ENCODE results near the gene GRIA4.
A peak's percentile ranks its signal among the peaks of the same experiment; 100 is the strongest.

GRIA4 gene

GRCh38 chr11:105834461-105834860 lies 224.6 kb downstream of the GRIA4 start:
- no peak for TF ChIP-seq CTCF (IDR thresholded peaks at IDR 0.05; ENCODE audit: low read depth, low read length, missing control alignments)
- no peak for DNase-seq
- Histone ChIP-seq H3K36me3 (replicated peaks) (no peaks in the 10 kb centered on the region), H3K27ac (no peak overlapping the region), H3K27me3 (replicated peaks) (no peaks in the 10 kb centered on the region), H3K4me3 (ENCODE audit: low read depth, low read length) (no peak overlapping the region)
- in situ Hi-C loops (cut with HindIII; ENCODE audit: low pct_ligation_motif_present, low sequenced_read_pairs), result no loop called here

GRCh38 chr11:105838668-105839384 lies 229.0 kb downstream of the GRIA4 start:
- Histone ChIP-seq H3K27ac (no peak overlapping the region), H3K4me3 (ENCODE audit: low read depth, low read length) (no peak overlapping the region), H3K27me3 (replicated peaks) (no peaks in the 10 kb centered on the region), H3K36me3 (replicated peaks) (no peaks in the 10 kb centered on the region)
- in situ Hi-C loops (cut with HindIII; ENCODE audit: low pct_ligation_motif_present, low sequenced_read_pairs), result no loop called here
- no peak for TF ChIP-seq CTCF (IDR thresholded peaks at IDR 0.05; ENCODE audit: low read depth, low read length, missing control alignments)
- DNase-seq, result peak; percentile 70

GRCh38 chr11:105840391-105840790 lies 230.5 kb downstream of the GRIA4 start:
- no peak for TF ChIP-seq CTCF (IDR thresholded peaks at IDR 0.05; ENCODE audit: low read depth, low read length, missing control alignments)
- Histone ChIP-seq H3K4me3 (ENCODE audit: low read depth, low read length) (no peak overlapping the region), H3K27me3 (replicated peaks) (no peaks in the 10 kb centered on the region), H3K27ac (no peak overlapping the region), H3K36me3 (replicated peaks) (no peaks in the 10 kb centered on the region)
- DNase-seq, result peak; percentile 14
- in situ Hi-C loops (cut with HindIII; ENCODE audit: low pct_ligation_motif_present, low sequenced_read_pairs), result no loop called here

GRCh38 chr11:105852403-105852802 lies 242.5 kb downstream of the GRIA4 start:
- in situ Hi-C loops (cut with HindIII; ENCODE audit: low pct_ligation_motif_present, low sequenced_read_pairs), result no loop called here
- H3K36me3 ChIP-seq (replicated peaks), result no peaks in the 10 kb centered on the region
- no peak overlapping the region for H3K27ac ChIP-seq
- no peak overlapping the region for H3K4me3 ChIP-seq (ENCODE audit: low read depth, low read length)
- no peak for DNase-seq
- no peaks in the 10 kb centered on the region for H3K27me3 ChIP-seq (replicated peaks)
- TF ChIP-seq CTCF (IDR thresholded peaks at IDR 0.05; ENCODE audit: low read depth, low read length, missing control alignments), result no peak

- H3K4me3 ChIP-seq (ENCODE audit: low read depth, low read length), result no peak overlapping the region
- TF ChIP-seq CTCF (IDR thresholded peaks at IDR 0.05; ENCODE audit: low read depth, low read length, missing control alignments), result no peak
- no peaks in the 10 kb centered on the region for H3K27me3 ChIP-seq (replicated peaks)
- H3K36me3 ChIP-seq (replicated peaks), result no peaks in the 10 kb centered on the region
- no peak for DNase-seq
- no peak overlapping the region for H3K27ac ChIP-seq
- in situ Hi-C loops (cut with HindIII; ENCODE audit: low pct_ligation_motif_present, low sequenced_read_pairs), result no loop called here
Observed at GRCh38 chr11:105854269-105854668, 244.4 kb downstream of the GRIA4 start.

- Histone ChIP-seq H3K27me3 (replicated peaks) (no peaks in the 10 kb centered on the region), H3K27ac (no peak overlapping the region), H3K36me3 (replicated peaks) (no peaks in the 10 kb centered on the region), H3K4me3 (ENCODE audit: low read depth, low read length) (no peak overlapping the region)
- in situ Hi-C loops (cut with HindIII; ENCODE audit: low pct_ligation_motif_present, low sequenced_read_pairs), result no loop called here
- no peak for TF ChIP-seq CTCF (IDR thresholded peaks at IDR 0.05; ENCODE audit: low read depth, low read length, missing control alignments)
- DNase-seq, result no peak
Observed at GRCh38 chr11:105856954-105857353, 247.1 kb downstream of the GRIA4 start.
